ENCODE measurements around the gene OTUB1. TPM values are rescaled to one million over a fixed set of nuclear protein-coding genes. Genes with fewer than 3 reads are reported as not detected.

Gene OTUB1
- polyA plus RNA-seq, 1 donor (not counting 4 experiments of a cell fraction or from before 2014, with no cell fraction given), result 106 TPM

- peaks cover 6 to 7% of the 10 kb centered on the region in 2 experiments for H3K36me3 ChIP-seq (ENCODE audit: control insufficient read depth in 2 of 2, extremely low read depth in 1 of 2, insufficient read depth in 2 of 2, low read length in 2 of 2)
- H4K20me1 ChIP-seq (ENCODE audit: control insufficient read depth, extremely low read depth, insufficient read depth, low read length), result no peaks in the 10 kb centered on the region
- H3K9ac ChIP-seq (ENCODE audit: control insufficient read depth, extremely low read depth, insufficient read depth, low read length), result no peak overlapping the region
- no peak for TF ChIP-seq CTCF (optimal IDR thresholded peaks at IDR 0.05 in 1 of 3, IDR thresholded peaks at IDR 0.05 in 1 of 3, conservative IDR thresholded peaks at IDR 0.05 in 1 of 3; ENCODE audit: extremely low read depth in 1 of 3, insufficient read depth in 2 of 3, low read length in 3 of 3)
- TF ChIP-seq EZH2 (IDR thresholded peaks at IDR 0.05; ENCODE audit: low read length), result no peak
- H3K4me1 ChIP-seq (ENCODE audit: control insufficient read depth, extremely low read depth, insufficient read depth, low read length), result peaks cover 14% of the 10 kb centered on the region
- FAIRE-seq (no peak), DNase-seq (ENCODE audit: low read depth, low spot score) (no peak)
- H3K4me3 ChIP-seq (ENCODE audit: control insufficient read depth in 2 of 3, extremely low read depth in 1 of 3, insufficient read depth in 2 of 3, low read depth in 1 of 3, low read length in 3 of 3), result no peak overlapping the region
- H3K9me1 ChIP-seq (ENCODE audit: control insufficient read depth, extremely low read depth, insufficient read depth, low read length), result no peaks in the 10 kb centered on the region
- H3K9me3 ChIP-seq (ENCODE audit: control insufficient read depth, low read depth, low read length), result no peaks in the 10 kb centered on the region
- no peak overlapping the region for H3K4me2 ChIP-seq (ENCODE audit: control insufficient read depth, extremely low read depth, insufficient read depth, low read depth, low read length)
- no peak overlapping the region for H3K27ac ChIP-seq (ENCODE audit: control insufficient read depth, insufficient read depth, low read length)
- dilution Hi-C loops (cut with MboI; ENCODE audit: extremely low pct_ligation_motif_present, low sequenced_read_pairs), result no loop called here
- H2AFZ ChIP-seq (ENCODE audit: control insufficient read depth, low read length), result no peak overlapping the region
- H3K27me3 ChIP-seq (ENCODE audit: control insufficient read depth, extremely low read depth, insufficient read depth, low read length), result no peaks in the 10 kb centered on the region
- H3K79me2 ChIP-seq (ENCODE audit: control insufficient read depth, insufficient read depth, low read length), result peaks cover 40% of the 10 kb centered on the region
These were observed 6.8 kb upstream of the OTUB1 start for GRCh38 chr11:63979426-63979825.

- H3K9me3 ChIP-seq (ENCODE audit: control insufficient read depth, low read depth, low read length), result no peaks in the 10 kb centered on the region
- dilution Hi-C loops (cut with MboI; ENCODE audit: extremely low pct_ligation_motif_present, low sequenced_read_pairs), result no loop called here
- peaks cover 19% of the 10 kb centered on the region for H3K4me1 ChIP-seq (ENCODE audit: control insufficient read depth, extremely low read depth, insufficient read depth, low read length)
- peak overlapping the region; percentile 78 for H2AFZ ChIP-seq (ENCODE audit: control insufficient read depth, low read length)
- DNase-seq (ENCODE audit: low read depth, low spot score), result no peak
- peaks cover 9% of the 10 kb centered on the region for H3K9me1 ChIP-seq (ENCODE audit: control insufficient read depth, extremely low read depth, insufficient read depth, low read length)
- H3K27me3 ChIP-seq (ENCODE audit: control insufficient read depth, extremely low read depth, insufficient read depth, low read length), result no peaks in the 10 kb centered on the region
- FAIRE-seq, result no peak
- H3K4me3 ChIP-seq (ENCODE audit: control insufficient read depth in 2 of 3, extremely low read depth in 1 of 3, insufficient read depth in 2 of 3, low read depth in 1 of 3, low read length in 3 of 3), result peak overlapping the region; percentile 61 to 99 (median 84)
- H3K79me2 ChIP-seq (ENCODE audit: control insufficient read depth, insufficient read depth, low read length), result peaks cover 37% of the 10 kb centered on the region
- H3K4me2 ChIP-seq (ENCODE audit: control insufficient read depth, extremely low read depth, insufficient read depth, low read depth, low read length), result peak overlapping the region; percentile 97
- H3K27ac ChIP-seq (ENCODE audit: control insufficient read depth, insufficient read depth, low read length), result peak overlapping the region; percentile 81
- H3K36me3 ChIP-seq (ENCODE audit: control insufficient read depth in 2 of 2, extremely low read depth in 1 of 2, insufficient read depth in 2 of 2, low read length in 2 of 2), result peaks cover 10 to 17% of the 10 kb centered on the region in 2 experiments
- H4K20me1 ChIP-seq (ENCODE audit: control insufficient read depth, extremely low read depth, insufficient read depth, low read length), result peaks cover 5% of the 10 kb centered on the region
- TF ChIP-seq CTCF (optimal IDR thresholded peaks at IDR 0.05 in 1 of 3, IDR thresholded peaks at IDR 0.05 in 1 of 3, conservative IDR thresholded peaks at IDR 0.05 in 1 of 3; ENCODE audit: extremely low read depth in 1 of 3, insufficient read depth in 2 of 3, low read length in 3 of 3), result no peak
- TF ChIP-seq EZH2 (IDR thresholded peaks at IDR 0.05; ENCODE audit: low read length), result no peak
- peak overlapping the region; percentile 93 for H3K9ac ChIP-seq (ENCODE audit: control insufficient read depth, extremely low read depth, insufficient read depth, low read length)
These were observed 454 bp upstream of the OTUB1 start for GRCh38 chr11:63985812-63986155.
